Mucosa of descending colon (tissue), 3 donors: ENCODE measurements around the gene TCF20. TPM values are rescaled to one million over a fixed set of nuclear protein-coding genes. Genes with fewer than 3 reads are reported as not detected.
A peak's percentile ranks its signal among the peaks of the same experiment; 100 is the strongest.

ENCODE experiments used
- ATAC-seq: fragments of 200-7000 bp; cut with Tn5 transposase; one replicate; pipeline ENCODE4 v1.9.1; 2020; ENCODE audit warnings: mild to moderate bottlenecking, moderate library complexity
- DNase-seq, 3 donors: peaks; one replicate each; pipeline ENCODE4 v3.0.0-alpha.2; 2020
- H3K36me3 ChIP-seq: fragments of 200-600 bp; one replicate; pipeline ENCODE4 v1.8.0; 2021; ENCODE audit warnings: low read depth, mild to moderate bottlenecking
- H3K4me1 ChIP-seq: fragments of 200-600 bp; one replicate; pipeline ENCODE4 v1.8.0; 2021; ENCODE audit warnings: low read depth, mild to moderate bottlenecking
- H3K4me3 ChIP-seq: fragments of 200-600 bp; one replicate; pipeline ENCODE4 v1.8.0; 2021; ENCODE audit warnings: mild to moderate bottlenecking
- H3K9me3 ChIP-seq: fragments of 200-600 bp; one replicate; pipeline ENCODE4 v1.8.0; 2021; ENCODE audit warnings: mild to moderate bottlenecking
- CTCF ChIP-seq: fragments of 200-600 bp; IDR thresholded peaks from one replicate; pipeline ENCODE4 v1.8.0; 2022; ENCODE audit warnings: antibody characterized with exemption, mild to moderate bottlenecking
- intact Hi-C, 2 donors: fragments of 100-400 bp; cut with DNase I in 1 of 2; cut with micrococcal nuclease in 1 of 2; formaldehyde crosslinking; loops; one replicate each; pipeline versions ENCODE4 v1.11.0 to v1.11.1; 2022; cut with DNase I, micrococcal nuclease
- total RNA-seq, 3 donors: library from RNA; stranded (reverse); fragmentation: NEBNext Ultra II Directional in 2 of 3; extraction: Animal tissue kit (Norgen Biotek cat#: 25700) in 2 of 3; gene quantifications; one replicate each; pipeline versions ENCODE4 v1.2.1 to v1.2.4, GENCODE V29; 2021 to 2023
- donor health status: DM: no; HTN: no; CAD: no; lungs with moderate emphysema.
- donor health status: DM: no; HTN: no; CAD: no.
- donor health status: DM: no; HTN: yes; CAD: no.

The TCF20 gene
- total RNA-seq, 3 donors from 2014 or later: 50.6 to 62.8 (median 58.2) TPM

DNA sequence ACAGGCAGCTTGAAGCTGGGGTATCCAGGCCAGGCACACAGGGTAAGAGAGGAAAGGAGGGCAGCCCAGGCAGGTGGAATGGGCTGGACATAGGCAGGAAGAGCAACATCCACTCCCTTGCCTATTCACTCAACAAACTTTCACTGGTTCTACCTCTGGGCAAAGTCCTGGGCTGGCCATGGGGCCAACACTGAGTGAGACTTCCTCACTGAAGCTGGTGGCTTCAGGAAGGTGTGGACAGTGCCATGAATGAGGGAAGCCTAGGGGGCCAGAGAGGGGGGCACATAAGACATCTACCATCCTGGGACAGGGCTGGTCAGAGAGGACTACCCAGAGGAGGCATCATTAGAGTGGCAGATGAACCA is 44.9 kb upstream of the TCF20 start:
- Histone ChIP-seq H3K4me1 (peaks cover 67% of the 10 kb centered on the region), H3K36me3 (no peaks in the 10 kb centered on the region), H3K9me3 (no peaks in the 10 kb centered on the region), H3K4me3 (no peak overlapping the region)
- TF ChIP-seq CTCF: no peak
- intact Hi-C loops: no loop called here
- ATAC-seq (peak; percentile 49), DNase-seq (peak in 2 of 3 donors; percentile 68 to 77)

DNA sequence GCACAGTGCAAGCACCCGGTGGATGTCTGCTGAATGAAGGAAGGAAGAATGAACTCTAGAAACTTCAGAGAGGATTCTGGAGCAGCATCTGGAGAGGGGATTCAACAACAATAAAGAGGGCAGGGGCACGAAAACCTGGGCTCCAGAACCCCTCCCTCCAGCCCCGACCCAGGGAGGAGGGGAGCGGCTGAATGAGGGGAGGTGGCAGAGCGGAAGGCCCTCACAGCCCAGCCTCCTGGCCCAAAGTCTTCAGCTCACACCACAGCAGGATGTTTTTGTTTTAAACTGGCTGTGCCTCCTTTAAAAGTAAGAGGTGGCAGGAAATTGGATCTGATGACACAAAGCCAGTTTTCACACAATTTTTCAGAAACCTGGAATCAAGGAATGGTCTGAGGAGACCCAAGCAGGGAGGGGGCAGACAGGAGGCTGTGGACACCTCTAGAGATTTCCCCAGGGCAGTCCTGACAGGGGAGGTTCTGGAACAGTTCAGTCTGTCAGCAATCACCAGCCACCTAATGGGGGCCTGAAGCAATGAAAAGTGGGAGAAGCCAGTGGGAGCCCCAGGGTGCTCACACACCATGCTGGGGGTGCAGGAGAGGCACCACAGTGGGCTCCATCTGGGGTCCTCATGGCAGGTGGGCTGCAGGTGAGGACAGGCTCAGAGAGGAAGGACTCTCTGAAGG is 44.4 kb upstream of the TCF20 start:
- no peaks in the 10 kb centered on the region for H3K36me3 ChIP-seq
- TF ChIP-seq CTCF: no peak
- intact Hi-C loops: no loop called here
- H3K9me3 ChIP-seq: no peaks in the 10 kb centered on the region
- H3K4me3 ChIP-seq: no peak overlapping the region
- DNase-seq: peak in 1 of 3 donors; percentile 54
- ATAC-seq: no peak
- H3K4me1 ChIP-seq: peaks cover 62% of the 10 kb centered on the region

DNA sequence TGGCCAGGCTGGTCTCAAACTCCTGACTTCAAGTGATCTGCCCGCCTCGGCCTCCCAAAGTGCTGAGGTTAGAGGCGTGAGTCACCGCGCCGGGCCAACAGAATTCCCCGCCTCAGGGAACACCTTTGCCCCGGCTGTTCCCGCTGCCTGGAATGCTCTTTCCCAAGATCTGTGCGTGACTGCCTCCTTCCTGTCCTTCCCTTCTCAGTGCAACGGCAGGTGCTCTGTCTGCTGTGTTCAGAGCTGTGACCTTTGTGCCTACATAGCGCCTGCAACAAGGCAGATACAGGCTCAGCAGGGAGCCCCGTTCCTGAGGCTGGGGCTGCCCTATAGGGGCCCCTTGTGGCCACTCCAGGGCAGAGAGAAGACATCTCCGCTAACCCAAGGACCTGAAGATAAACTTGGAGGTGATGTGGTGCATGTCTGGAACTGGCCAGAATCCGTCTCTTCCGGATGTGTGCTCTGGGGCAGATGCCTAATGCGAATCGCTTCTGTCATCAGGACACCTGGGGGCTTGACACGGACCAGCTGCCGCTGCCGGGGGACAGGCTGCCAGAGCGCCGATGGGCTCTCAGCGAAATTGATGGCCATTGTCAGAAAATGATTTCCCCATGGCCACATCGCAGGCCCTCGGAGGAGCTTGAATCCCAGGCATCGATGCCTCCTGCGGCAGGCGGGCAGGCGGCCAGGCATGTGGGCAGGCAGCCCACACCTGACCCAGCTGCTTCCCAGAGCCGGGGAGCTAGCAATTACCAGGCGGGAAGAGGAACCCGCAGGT is 43.5 kb upstream of the TCF20 start:
- TF ChIP-seq CTCF: peak; percentile 38
- H3K36me3 ChIP-seq: no peaks in the 10 kb centered on the region
- DNase-seq (peak; percentile 84 to 89 (median 87)), ATAC-seq (peak; percentile 72)
- H3K4me3 ChIP-seq: no peak overlapping the region
- H3K4me1 ChIP-seq: peaks cover 54% of the 10 kb centered on the region
- intact Hi-C loops: no loop called here
- no peaks in the 10 kb centered on the region for H3K9me3 ChIP-seq

GRCh38 chr22:42313204-42313603 is 42.8 kb upstream of the TCF20 start:
- intact Hi-C loops: no loop called here

More at GRCh38 chr22:42313204-42313603, 42.8 kb upstream of the TCF20 start:
- Histone ChIP-seq H3K4me3 (no peak overlapping the region), H3K36me3 (no peaks in the 10 kb centered on the region), H3K9me3 (no peaks in the 10 kb centered on the region), H3K4me1 (peaks cover 49% of the 10 kb centered on the region)
- DNase-seq: no peak
- TF ChIP-seq CTCF: no peak
- no peak for ATAC-seq
